SH-SY5Y (cell line): Measurements from ENCODE around the gene NMU.

Experiments
- GATA2 ChIP-seq: IDR thresholded peaks from 2 replicates; pipeline ENCODE4 v1.6.1; 2011; ENCODE audit warnings: mild to moderate bottlenecking, low read depth, low read length
- GATA3 ChIP-seq: IDR thresholded peaks from 2 replicates; pipeline ENCODE4 v1.6.1; 2011; ENCODE audit warnings: low read depth, mild to moderate bottlenecking, low read length, moderate library complexity

- TF ChIP-seq GATA2 (no peak), GATA3 (no peak)
Measured at GRCh38 chr4:55598641-55599040, 37.5 kb downstream of the NMU start.
